Breast epithelium (tissue), 4 donors: ENCODE measurements around the gene NTRK3. TPM values are rescaled to one million over a fixed set of nuclear protein-coding genes. Genes with fewer than 3 reads are reported as not detected.

ENCODE experiments used
- DNase-seq, 2 donors: peaks; one replicate each; pipeline ENCODE4 v3.0.0-alpha.2; 2019; ENCODE audit warnings: low spot score in 2 of 2
- H3K27ac ChIP-seq, 2 donors: fragments of 200-600 bp; sonication (generic) in 1 of 2; one replicate each; pipeline ENCODE4 v1.5.1; 2016 to 2019; ENCODE audit warnings: mild to moderate bottlenecking in 1 of 2
- H3K27me3 ChIP-seq, 2 donors: fragments of 200-600 bp; sonication (generic) in 1 of 2; one replicate each; pipeline versions ENCODE4 v1.5.1 to v1.6.0; 2017 to 2019; ENCODE audit warnings: control low read depth in 1 of 2, mild to moderate bottlenecking in 1 of 2
- H3K36me3 ChIP-seq: fragments of 200-600 bp; one replicate; pipeline ENCODE4 v1.5.1; 2019
- H3K4me1 ChIP-seq, 2 donors: fragments of 200-600 bp; sonication (generic); one replicate each; pipeline ENCODE4 v1.5.1; 2016 to 2019; ENCODE audit warnings: control low read depth in 1 of 2
- H3K4me3 ChIP-seq, 3 donors: fragments of 200-600 bp; sonication (generic); 1 replicate in 2 of 3; 2 replicates in 1 of 3; pipeline ENCODE4 v1.5.1; 2016 to 2019; ENCODE audit warnings: mild to moderate bottlenecking in 3 of 3, moderate library complexity in 2 of 3
- H3K9me3 ChIP-seq, 2 donors: fragments of 200-600 bp; sonication (generic) in 1 of 2; one replicate each; pipeline ENCODE4 v1.5.1; 2016 to 2019; ENCODE audit warnings: control low read depth in 1 of 2
- POLR2A ChIP-seq: fragments of 450-650 bp; IDR thresholded peaks from one replicate; pipeline ENCODE4 v1.6.1; 2016; ENCODE audit warnings: antibody characterized with exemption, mild to moderate bottlenecking, moderate library complexity
- POLR2AphosphoS5 ChIP-seq, 3 donors: sonication (generic); formaldehyde crosslinking; IDR thresholded peaks; one replicate each; pipeline ENCODE4 v1.6.1; 2017; ENCODE audit warnings: antibody characterized with exemption in 3 of 3
- intact Hi-C: fragments of 100-400 bp; cut with DNase I; formaldehyde crosslinking; loops from one replicate; pipeline ENCODE4 v1.15.1; 2023; ENCODE audit warnings: low total_unique reads
- total RNA-seq, 3 donors: library from RNA; depleted of rRNA; stranded (reverse); fragments of >200 nt; gene quantifications; one replicate each; pipeline ENCODE4 v1.1.0, GENCODE V29; 2016
- TF ChIP-seq, protein P1 (sequence below), 3 donors: fragments of 450-650 bp; IDR thresholded peaks; one replicate each; pipeline ENCODE4 v1.5.1; 2016 to 2017; ENCODE audit warnings: antibody characterized with exemption in 3 of 3, mild to moderate bottlenecking in 3 of 3, moderate library complexity in 3 of 3

The NTRK3 gene
- total RNA-seq, 3 donors from 2014 or later: 1.9 to 23.6 (median 13.8) TPM

DNA sequence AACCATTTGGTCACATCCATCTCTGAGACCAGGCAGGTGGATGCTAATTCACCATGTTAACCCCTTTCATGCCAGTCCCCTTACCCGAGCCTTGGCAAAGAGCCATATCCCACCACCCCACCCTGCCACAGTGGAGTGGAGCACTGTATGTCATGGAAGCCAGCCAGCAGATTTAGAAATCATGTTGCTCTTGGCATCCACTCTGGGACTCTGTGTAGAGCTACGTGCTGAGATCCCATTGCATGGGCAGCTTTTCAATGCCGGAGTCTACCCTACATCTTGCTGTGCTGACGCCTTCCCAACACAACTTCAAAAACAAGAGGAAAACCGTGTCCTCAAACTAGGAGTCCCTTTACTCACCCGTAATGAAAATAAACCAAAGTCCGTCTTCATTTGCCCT lies 131.0 kb downstream of the NTRK3 start:
- Histone ChIP-seq H3K4me3 (no peak overlapping the region), H3K4me1 (no peaks in the 10 kb centered on the region), H3K27ac (no peak overlapping the region), H3K36me3 (no peaks in the 10 kb centered on the region), H3K27me3 (no peaks in the 10 kb centered on the region), H3K9me3 (no peaks in the 10 kb centered on the region)
- intact Hi-C loops: loop anchor here (10.0 kb wide), 1 partner anchor 1631 kb away; no protein-coding TSS in a partner anchor
- no peak for DNase-seq
- no peak for TF ChIP-seq POLR2AphosphoS5 (IDR thresholded peaks at IDR 0.05)
- TF ChIP-seq, protein P1, sequence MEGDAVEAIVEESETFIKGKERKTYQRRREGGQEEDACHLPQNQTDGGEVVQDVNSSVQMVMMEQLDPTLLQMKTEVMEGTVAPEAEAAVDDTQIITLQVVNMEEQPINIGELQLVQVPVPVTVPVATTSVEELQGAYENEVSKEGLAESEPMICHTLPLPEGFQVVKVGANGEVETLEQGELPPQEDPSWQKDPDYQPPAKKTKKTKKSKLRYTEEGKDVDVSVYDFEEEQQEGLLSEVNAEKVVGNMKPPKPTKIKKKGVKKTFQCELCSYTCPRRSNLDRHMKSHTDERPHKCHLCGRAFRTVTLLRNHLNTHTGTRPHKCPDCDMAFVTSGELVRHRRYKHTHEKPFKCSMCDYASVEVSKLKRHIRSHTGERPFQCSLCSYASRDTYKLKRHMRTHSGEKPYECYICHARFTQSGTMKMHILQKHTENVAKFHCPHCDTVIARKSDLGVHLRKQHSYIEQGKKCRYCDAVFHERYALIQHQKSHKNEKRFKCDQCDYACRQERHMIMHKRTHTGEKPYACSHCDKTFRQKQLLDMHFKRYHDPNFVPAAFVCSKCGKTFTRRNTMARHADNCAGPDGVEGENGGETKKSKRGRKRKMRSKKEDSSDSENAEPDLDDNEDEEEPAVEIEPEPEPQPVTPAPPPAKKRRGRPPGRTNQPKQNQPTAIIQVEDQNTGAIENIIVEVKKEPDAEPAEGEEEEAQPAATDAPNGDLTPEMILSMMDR (IDR thresholded peaks at IDR 0.05): no peak

DNA sequence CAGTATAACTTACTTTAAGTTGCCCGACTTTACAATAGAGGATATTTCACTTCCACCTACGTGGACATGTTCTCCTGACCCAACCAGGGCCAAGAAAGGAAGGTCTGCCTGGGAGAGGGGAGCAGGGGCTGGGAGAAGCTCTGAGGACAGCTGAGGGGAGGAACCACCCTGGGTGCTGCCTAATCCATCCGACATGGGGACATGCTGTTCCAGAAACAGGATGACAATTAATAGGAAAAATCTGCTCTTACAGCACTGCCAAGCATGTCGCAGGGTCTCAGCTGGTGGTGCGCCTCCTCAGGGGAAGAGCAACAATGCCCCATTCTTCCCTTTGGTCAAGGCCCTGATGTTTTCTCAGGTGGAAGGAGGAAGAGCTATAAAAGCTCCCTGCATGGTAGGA lies 132.3 kb downstream of the NTRK3 start:
- DNase-seq: no peak
- intact Hi-C loops: loop anchor here (10.0 kb wide), 1 partner anchor 1629 kb away; no protein-coding TSS in a partner anchor

DNA sequence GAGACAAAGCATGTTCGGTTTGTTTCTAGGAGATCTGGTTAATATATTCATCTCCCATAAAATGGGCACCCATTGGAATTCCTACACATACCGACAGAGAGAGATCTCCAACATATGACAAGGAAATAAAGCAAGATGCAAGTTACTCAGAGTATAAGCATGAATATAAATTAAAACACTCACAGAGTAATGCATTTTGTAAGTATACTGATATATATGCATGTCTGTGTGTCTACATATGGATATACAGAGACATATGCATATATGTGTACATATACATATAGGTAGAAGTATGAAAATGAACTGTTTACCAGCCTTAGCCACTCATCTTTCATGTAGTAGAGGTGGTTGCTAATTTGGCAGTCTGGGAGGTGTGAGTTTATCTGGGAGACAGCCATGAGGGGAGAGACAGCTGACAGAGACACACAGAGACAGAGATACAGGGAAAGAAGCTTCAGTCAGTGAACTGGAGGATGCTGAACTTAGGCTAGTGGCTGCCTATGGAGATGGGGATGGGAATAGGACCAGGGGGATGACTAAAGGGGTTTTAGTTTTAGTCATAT lies 134.5 kb downstream of the NTRK3 start:
- H3K4me1 ChIP-seq: no peaks in the 10 kb centered on the region
- H3K9me3 ChIP-seq: no peaks in the 10 kb centered on the region
- TF ChIP-seq POLR2AphosphoS5 (IDR thresholded peaks at IDR 0.05): no peak
- TF ChIP-seq, protein P1 (IDR thresholded peaks at IDR 0.05): no peak
- TF ChIP-seq POLR2A: no peak
- H3K4me3 ChIP-seq: no peak overlapping the region
- DNase-seq: no peak
- no peaks in the 10 kb centered on the region for H3K27me3 ChIP-seq
- no peaks in the 10 kb centered on the region for H3K36me3 ChIP-seq
- no peak overlapping the region for H3K27ac ChIP-seq
- intact Hi-C loops: loop anchor here (10.0 kb wide), 1 partner anchor 1627 kb away; no protein-coding TSS in a partner anchor

More for the DNA sequence above, 132.3 kb downstream of the NTRK3 start:
- no peaks in the 10 kb centered on the region for H3K9me3 ChIP-seq
- H3K36me3 ChIP-seq: no peaks in the 10 kb centered on the region
- no peak overlapping the region for H3K4me3 ChIP-seq
- H3K27me3 ChIP-seq: no peaks in the 10 kb centered on the region
- TF ChIP-seq POLR2AphosphoS5 (IDR thresholded peaks at IDR 0.05): no peak
- TF ChIP-seq POLR2A: no peak
- TF ChIP-seq, protein P1 (IDR thresholded peaks at IDR 0.05): no peak
- H3K27ac ChIP-seq: no peak overlapping the region
- no peaks in the 10 kb centered on the region for H3K4me1 ChIP-seq

DNA sequence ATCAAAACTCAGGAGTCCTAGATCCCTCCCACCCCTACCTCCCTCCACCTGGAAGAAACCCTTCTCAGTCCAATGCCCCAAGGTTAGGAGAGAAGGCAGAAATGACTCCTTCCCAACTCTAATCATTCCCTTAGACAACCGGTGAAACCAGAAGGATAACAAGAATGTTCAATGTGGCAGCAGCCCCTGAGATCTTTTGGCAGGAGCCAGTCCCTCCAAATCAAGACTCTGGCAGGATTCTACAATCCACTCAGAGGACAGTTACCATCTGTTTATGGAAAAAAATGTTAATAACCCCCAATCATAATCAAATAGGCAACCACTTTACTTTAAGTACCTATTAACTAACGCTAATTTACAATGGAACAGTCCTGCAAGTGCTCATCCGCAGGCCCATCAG lies 136.5 kb downstream of the NTRK3 start:
- Histone ChIP-seq H3K36me3 (no peaks in the 10 kb centered on the region), H3K27me3 (no peaks in the 10 kb centered on the region), H3K4me3 (no peak overlapping the region), H3K27ac (no peak overlapping the region), H3K9me3 (no peaks in the 10 kb centered on the region), H3K4me1 (no peaks in the 10 kb centered on the region)
- no peak for DNase-seq
- TF ChIP-seq POLR2AphosphoS5 (IDR thresholded peaks at IDR 0.05) (no peak), POLR2A (no peak)
- TF ChIP-seq, protein P1 (IDR thresholded peaks at IDR 0.05): no peak
- intact Hi-C loops: loop anchor here (10.0 kb wide), 1 partner anchor 1625 kb away; no protein-coding TSS in a partner anchor

DNA sequence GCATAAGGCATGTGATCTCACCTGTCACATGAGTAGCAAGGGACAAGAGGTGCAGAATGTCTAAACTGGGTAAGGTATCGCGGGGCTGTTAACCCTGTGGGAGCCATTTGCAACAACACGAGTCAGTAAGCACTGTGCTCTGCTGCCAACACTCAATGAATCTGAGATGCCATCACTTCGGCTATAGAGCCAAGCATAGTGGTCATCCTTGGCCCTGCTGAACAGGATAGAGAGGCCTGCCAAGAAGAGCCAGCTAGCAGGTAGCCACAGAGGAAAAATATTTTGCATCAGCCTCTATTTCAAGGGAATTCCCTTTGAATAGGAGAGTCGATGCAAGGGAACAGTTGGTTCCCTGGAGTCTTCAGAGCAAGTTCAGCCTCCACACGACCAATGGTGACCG lies 137.8 kb downstream of the NTRK3 start:
- Histone ChIP-seq H3K4me3 (no peak overlapping the region), H3K9me3 (no peaks in the 10 kb centered on the region), H3K27me3 (no peaks in the 10 kb centered on the region), H3K27ac (no peak overlapping the region), H3K36me3 (no peaks in the 10 kb centered on the region), H3K4me1 (no peaks in the 10 kb centered on the region)
- no peak for DNase-seq
- intact Hi-C loops: no loop called here
- TF ChIP-seq POLR2A (no peak), POLR2AphosphoS5 (IDR thresholded peaks at IDR 0.05) (no peak)
- TF ChIP-seq, protein P1 (IDR thresholded peaks at IDR 0.05): no peak
